GM21528 (cell line): ENCODE data around the gene NKX6-2.
"Not testable (repeated sequence)": the region's sequence is repeated elsewhere in the genome, so short reads cannot be mapped to it uniquely, and the experiment has no call there.

ENCODE experiments used
- ATAC-seq: cut with Tn5 transposase; IDR thresholded peaks from one replicate; pipeline ENCODE4 v1.9.1; 2021; ENCODE audit warnings: mild to moderate bottlenecking, moderate library complexity; ENCODE audit not compliant: unreplicated experiment, low FRiP score

The NKX6-2 gene

DNA sequence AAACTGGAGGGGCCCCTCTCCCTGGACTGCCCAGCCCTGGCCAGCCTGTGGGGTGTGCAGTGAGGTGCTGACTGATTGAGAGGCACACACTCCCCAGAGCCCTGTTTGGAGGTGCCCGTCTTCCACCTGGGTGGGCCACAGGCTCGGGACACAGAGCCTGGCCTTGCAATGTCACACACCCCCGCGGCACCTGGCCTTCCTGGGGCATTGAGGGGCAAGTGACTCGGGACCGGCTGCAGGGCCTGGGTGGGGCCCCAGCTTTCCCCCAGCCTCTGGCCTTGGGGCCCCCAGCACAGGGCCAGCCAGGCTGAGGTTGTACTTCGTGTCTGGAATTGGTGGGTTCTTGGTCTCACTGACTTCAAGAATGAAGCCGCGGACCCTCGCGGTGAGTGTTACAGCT, 13.9 kb upstream of the NKX6-2 start:
- ATAC-seq, result no peak

DNA sequence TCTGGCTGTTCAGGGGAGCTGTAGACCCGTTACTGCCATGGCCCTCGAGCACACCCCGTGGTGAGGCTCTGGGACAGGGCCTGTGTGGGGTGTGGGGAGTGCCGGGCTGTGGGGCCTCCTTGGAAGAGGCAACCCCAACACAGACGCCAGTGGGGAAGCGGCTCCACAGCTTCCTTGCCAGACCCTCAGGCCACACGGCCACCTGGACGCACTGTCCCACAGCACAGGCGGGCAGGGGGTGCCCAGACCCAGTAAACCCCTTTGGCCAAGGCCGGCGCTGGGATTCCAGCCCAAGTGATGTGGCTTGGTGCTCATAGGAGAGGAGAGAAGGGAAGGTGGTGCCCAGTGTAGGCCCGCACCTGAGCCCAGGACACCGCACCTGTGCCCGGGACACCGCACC, 12.9 kb upstream of the NKX6-2 start:
- no peak for ATAC-seq

DNA sequence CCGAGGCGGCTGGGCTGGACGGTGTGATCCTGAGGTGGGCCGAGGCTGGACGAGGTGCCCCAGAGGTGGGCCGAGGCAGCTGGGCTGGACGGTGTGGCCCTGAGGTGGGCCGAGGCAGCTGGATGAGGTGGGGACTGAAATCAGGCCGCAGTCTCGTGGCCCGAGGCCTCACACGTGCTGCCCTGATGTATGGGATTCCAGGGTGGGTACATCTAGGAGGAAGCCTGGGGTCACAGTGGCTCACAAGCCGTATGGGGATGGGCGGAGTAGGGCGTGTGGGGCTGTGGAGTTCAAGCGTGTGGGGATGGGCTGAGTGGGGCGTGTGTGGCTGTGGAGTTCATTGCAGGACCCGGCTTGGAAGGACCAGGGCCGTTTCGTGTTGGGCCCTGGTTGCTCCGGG, 12.5 kb upstream of the NKX6-2 start:
- ATAC-seq, result no peak

GRCh38 chr10:132797986-132798385, 12.0 kb upstream of the NKX6-2 start:
- not testable (repeated sequence) for ATAC-seq

DNA sequence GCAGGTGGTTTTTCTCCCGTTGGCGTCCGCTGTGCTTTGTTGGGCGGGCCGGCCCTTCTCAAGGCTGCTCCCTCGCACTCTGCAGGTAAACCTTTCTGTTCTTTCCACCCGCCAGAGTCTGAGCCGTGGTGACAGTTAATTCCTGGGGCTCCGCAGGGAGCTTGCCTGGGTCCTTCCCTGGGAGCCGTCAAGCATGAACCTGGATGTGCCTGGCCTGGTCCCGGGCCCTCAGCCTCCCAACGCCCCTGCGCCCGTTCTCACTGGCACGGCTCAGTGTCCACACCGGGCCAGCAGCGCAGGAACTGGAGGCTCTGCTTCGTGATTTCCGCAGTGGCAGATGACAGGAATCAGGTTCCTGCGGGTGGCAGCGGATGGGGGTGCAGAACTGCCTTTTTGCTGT, 10.9 kb upstream of the NKX6-2 start:
- no peak for ATAC-seq

GRCh38 chr10:132793871-132794849, 8.2 kb upstream of the NKX6-2 start:
- ATAC-seq, result no peak

DNA sequence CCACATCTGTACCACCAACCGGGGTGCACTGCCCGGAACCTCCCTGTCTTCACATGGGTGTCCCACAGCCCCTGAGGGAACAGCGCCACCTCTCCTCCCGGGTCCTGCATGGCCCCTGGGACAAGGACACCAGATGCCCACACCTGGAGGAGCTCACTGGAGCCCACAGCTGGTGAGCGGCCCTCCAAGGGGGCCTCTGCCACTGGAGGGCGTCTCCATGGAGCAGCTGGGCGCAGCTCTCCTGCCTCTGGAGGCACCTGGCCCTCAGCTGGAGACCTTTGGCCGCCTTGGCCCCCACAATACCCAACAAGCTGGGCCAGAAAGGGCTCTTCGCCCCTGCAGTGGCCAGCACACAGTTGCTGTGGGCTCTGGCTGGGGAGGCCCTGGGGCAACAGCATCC, 7.3 kb upstream of the NKX6-2 start:
- ATAC-seq, result no peak

GRCh38 chr10:132792796-132793195, 6.8 kb upstream of the NKX6-2 start:
- no peak for ATAC-seq

GRCh38 chr10:132792099-132792498, 6.2 kb upstream of the NKX6-2 start:
- ATAC-seq, result not testable (repeated sequence)

DNA sequence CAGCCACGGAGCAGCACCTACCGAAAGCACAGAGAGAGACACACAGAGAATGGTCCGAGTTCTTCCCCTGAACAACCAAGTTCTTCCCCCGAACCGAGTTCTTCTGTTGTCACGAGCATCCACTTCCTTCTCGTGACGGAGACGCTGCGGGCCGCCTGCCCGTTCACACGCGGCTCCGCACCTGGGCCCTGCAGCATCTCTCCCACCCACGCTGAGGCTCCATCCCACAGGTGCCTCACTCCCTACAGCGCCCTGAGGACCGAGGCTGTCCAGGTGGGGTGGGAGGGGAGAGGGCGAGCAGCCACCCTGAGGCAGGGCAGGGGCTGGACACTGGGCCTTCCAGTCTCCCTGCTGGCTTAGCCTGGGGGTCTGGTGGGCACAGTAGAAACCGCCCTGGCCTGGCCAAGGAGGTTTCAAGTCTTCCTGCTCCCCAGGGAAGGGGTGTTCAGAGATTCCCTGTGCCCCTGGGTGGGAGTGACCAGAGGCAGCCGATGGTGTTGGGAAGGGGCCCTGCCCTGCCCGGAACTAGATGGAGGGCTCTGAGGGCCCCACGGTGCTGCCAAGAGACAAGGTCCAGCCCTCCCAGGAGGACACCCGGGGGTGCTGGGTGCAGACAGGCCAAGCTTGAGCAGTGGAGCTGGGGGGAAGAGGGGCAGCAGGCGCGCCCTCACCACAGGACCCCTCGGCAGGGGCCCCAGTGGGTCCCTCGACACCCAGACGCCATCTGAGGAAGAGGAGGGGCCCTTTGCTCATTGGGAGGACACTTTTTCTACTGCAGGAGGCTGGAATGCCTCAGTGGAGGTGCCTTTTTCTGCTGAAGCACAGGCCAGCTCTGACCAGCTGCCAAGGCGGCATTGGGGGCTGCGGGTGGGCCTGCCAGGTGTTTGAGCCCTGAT, 5.2 kb upstream of the NKX6-2 start:
- no peak for ATAC-seq

GRCh38 chr10:132790470-132790869, 4.5 kb upstream of the NKX6-2 start:
- no peak for ATAC-seq

DNA sequence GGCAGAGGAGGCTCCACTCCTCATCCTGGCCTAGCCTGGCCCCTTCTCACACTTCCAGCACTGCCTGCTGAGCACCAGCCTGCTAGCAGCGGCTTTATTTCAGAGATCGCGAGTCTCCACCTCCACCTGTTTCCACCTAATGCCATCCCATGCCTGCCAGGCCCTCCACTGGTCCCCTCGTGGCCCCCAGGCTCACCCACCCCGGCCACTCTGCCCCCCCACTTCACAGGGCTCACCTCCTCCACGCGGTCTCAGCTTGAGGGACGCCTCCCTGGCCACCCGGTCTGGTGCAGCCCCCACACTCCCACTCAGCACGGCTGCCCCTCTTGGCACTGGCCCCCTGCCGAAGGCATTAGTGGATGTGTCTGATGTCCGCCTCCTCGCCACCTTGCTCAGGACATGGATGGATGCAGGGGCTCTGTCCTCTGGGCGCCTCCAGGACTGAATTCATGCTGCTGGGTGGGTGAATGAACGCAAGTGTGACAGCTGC, 3.8 kb upstream of the NKX6-2 start:
- ATAC-seq, result no peak

GRCh38 chr10:132788831-132789219, 2.9 kb upstream of the NKX6-2 start:
- no peak for ATAC-seq

DNA sequence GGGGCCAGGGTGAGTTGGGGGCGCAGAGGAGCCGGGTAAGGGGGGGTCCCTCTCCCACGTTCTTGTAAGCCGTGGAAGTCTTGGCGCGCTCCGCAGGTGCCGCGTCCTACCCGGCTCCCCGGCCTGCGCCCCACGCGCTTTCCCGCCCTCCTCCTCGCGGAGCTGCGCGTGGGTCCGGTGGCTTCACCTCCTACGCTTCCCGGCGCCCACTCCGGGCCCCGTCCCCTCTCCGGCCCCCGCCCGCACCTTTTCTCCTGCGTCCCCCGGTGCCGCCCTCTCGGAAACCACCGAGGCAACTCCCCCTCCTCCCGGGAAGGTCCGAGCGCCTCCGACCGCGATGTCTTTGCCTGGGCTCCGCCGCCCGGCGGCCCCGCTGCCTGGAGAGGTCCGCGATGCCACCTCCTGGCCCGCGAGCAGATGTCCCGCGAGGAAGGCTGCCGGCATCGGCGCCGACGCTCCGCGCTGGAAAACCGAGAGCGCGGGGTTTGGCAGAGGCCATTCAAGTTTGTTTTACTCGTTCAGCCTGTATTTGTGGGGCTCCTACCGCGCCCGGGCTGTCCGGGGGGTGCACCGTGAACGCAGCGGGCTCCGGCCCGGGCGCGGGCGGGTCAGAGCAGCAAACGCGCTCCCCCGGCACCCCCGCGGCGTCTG, 2.4 kb upstream of the NKX6-2 start:
- no peak for ATAC-seq

- ATAC-seq, result no peak
These were observed 1.7 kb upstream of the NKX6-2 start for GRCh38 chr10:132787495-132788179.

DNA sequence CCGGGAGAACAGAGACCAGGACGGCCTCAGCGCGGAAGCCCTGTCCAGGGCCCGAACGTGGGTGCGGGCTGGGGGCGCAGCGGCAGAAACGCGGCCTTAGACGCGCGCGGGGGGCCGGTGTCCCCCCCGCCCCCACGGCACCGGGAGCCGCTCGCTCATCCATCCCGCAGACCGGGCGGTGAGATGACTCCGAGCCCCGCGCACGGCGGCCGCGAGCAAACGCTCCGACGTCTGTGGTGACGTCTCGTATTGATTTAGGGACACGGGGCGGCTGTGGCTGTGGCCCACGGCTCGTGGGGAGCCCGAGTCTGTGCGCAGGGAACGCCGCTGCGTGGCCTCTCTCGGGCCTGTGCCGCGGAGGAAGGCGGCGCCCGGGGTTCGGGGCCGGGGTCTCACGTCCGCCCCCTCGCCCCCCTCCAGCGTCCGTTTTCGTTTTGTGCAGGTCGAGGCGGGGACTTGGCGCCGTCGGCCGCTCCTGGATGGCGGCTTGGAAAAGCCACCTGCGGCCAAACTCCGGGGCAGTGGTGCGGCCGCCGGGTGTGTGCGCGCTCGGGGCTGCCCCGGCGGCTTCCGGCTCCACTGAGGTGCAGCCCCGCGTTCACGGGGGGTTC, 1.0 kb upstream of the NKX6-2 start:
- no peak for ATAC-seq

- ATAC-seq, result no peak
These were observed 533 bp upstream of the NKX6-2 start for GRCh38 chr10:132786476-132786883.

DNA sequence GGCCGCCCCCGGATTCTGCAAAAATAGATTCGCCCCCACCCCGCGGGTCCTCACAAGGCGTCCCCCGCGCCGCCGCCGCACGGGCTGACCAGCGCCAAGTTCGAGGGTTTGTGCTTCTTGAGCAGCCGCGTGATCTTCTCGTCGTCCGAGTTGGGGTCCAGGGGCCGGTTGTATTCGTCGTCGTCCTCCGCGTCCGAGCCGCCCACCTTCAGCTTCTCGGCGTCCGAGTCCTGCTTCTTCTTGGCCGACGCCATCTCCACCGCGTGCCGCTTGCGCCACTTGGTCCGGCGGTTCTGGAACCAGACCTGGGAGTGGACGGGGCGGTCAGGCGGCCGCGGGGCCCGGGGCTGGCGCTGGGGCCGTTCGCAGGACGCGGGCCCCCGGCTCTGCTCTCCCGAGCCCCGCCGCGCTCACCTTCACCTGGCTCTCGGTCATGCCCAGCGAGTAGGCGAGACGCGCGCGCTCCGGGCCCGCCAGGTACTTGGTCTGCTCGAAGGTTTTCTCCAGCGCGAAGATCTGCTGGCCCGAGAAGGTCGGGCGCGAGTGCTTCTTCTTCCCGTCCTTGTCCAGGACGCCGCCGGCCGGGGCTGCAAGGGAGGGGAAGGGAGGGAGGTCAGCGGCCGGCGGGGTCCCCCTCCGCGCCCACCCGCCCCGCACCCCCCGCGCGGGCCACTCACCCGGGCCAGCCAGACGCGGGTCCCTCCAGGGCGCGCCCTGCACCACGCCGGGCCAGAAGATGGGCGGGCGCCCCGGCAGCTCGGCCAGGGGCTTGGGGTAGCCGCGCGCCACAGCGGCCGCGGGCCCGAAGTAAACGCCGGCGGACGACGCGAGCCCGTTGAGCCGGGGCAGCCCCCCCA, 853 bp downstream of the NKX6-2 start:
- no peak for ATAC-seq
